ENCODE data around the gene REEP1.

GRCh38 chr2:86347401-86347800 lies 10.0 kb upstream of the REEP1 start:
- no peak for TF ChIP-seq POLR2AphosphoS5 (IDR thresholded peaks at IDR 0.05; ENCODE audit: low read depth, low read length)
- TF ChIP-seq, protein P1, sequence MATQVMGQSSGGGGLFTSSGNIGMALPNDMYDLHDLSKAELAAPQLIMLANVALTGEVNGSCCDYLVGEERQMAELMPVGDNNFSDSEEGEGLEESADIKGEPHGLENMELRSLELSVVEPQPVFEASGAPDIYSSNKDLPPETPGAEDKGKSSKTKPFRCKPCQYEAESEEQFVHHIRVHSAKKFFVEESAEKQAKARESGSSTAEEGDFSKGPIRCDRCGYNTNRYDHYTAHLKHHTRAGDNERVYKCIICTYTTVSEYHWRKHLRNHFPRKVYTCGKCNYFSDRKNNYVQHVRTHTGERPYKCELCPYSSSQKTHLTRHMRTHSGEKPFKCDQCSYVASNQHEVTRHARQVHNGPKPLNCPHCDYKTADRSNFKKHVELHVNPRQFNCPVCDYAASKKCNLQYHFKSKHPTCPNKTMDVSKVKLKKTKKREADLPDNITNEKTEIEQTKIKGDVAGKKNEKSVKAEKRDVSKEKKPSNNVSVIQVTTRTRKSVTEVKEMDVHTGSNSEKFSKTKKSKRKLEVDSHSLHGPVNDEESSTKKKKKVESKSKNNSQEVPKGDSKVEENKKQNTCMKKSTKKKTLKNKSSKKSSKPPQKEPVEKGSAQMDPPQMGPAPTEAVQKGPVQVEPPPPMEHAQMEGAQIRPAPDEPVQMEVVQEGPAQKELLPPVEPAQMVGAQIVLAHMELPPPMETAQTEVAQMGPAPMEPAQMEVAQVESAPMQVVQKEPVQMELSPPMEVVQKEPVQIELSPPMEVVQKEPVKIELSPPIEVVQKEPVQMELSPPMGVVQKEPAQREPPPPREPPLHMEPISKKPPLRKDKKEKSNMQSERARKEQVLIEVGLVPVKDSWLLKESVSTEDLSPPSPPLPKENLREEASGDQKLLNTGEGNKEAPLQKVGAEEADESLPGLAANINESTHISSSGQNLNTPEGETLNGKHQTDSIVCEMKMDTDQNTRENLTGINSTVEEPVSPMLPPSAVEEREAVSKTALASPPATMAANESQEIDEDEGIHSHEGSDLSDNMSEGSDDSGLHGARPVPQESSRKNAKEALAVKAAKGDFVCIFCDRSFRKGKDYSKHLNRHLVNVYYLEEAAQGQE (IDR thresholded peaks at IDR 0.05; ENCODE audit: insufficient read depth in 1 of 2, low read depth in 2 of 2, low read length in 2 of 2): no peak

All from PFSK-1 (cell line).